H1 (cell line): ENCODE data around the gene STXBP5. TPM values are rescaled to one million over a fixed set of nuclear protein-coding genes. Genes with fewer than 3 reads are reported as not detected.

ENCODE experiments used
- CTCF ChIA-PET: fragments of 300-600 bp; sonication (Branson Sonifier 250); formaldehyde crosslinking; loops from one replicate; lab custom pipeline; 2021; ENCODE audit not compliant: partially characterized antibody; lab: Charles Lee
- POLR2A ChIA-PET: fragments of 300-600 bp; sonication (Branson Sonifier 250); formaldehyde crosslinking; loops from one replicate; lab custom pipeline; 2021; ENCODE audit warnings: inconsistent platforms; ENCODE audit not compliant: partially characterized antibody; lab: Charles Lee
- DNase-seq, 2 experiments: peaks; one replicate each; pipeline versions ENCODE4 v3.0.0 to v3.0.0-alpha.2; 2010 to 2022; ENCODE audit warnings: low spot score in 2 of 2, low read depth in 1 of 2, mixed read lengths in 1 of 2
- FAIRE-seq: peaks from 2 replicates; lab custom pipeline; 2011; peaks lifted over from hg19 to GRCh38; lab: Jason Lieb, UNC
- H2AFZ ChIP-seq: 2 replicates; pipeline ENCODE4 v1.8.1; 2012; ENCODE audit warnings: low read length, inconsistent platforms
- H2AK5ac ChIP-seq: 2 replicates; pipeline ENCODE4 v1.6.1; 2013; ENCODE audit warnings: low read depth, low read length
- H2BK120ac ChIP-seq: replicated peaks from 2 replicates; pipeline ENCODE3; 2013; ENCODE audit warnings: low read depth, low read length, inconsistent platforms
- H2BK12ac ChIP-seq: 2 replicates; pipeline ENCODE4 v1.6.1; 2013; ENCODE audit warnings: low read depth, low read length
- H2BK15ac ChIP-seq: 2 replicates; pipeline ENCODE4 v1.6.1; 2013; ENCODE audit warnings: low read length
- H2BK20ac ChIP-seq: 2 replicates; pipeline ENCODE4 v1.6.1; 2013; ENCODE audit warnings: low read length
- H2BK5ac ChIP-seq: 2 replicates; pipeline ENCODE4 v1.6.1; 2013; ENCODE audit warnings: low read depth, low read length
- H3K14ac ChIP-seq: 2 replicates; pipeline ENCODE4 v1.6.1; 2013; ENCODE audit warnings: inconsistent platforms; ENCODE audit not compliant: insufficient read length
- H3K18ac ChIP-seq: 2 replicates; pipeline ENCODE4 v1.6.1; 2013; ENCODE audit warnings: low read length; ENCODE audit errors: extremely low read depth
- H3K23ac ChIP-seq: 2 replicates; pipeline ENCODE4 v1.6.1; 2013; ENCODE audit warnings: inconsistent platforms; ENCODE audit not compliant: insufficient read length
- H3K23me2 ChIP-seq: 2 replicates; pipeline ENCODE4 v1.6.1; 2013; ENCODE audit warnings: low read depth, low read length
- H3K27ac ChIP-seq: 2 replicates; pipeline ENCODE4 v1.6.1; 2011; ENCODE audit warnings: low read depth, low read length, inconsistent platforms
- H3K27me3 ChIP-seq, 4 experiments: replicated peaks in 1 of 4; 1 replicate in 1 of 4; 2 replicates in 3 of 4; pipeline versions ENCODE4 v1.6.1 to v1.8.1; 2011 to 2013; ENCODE audit warnings: low read length in 3 of 4, mild to moderate bottlenecking in 3 of 4, inconsistent platforms in 2 of 4, mixed read lengths in 2 of 4, moderate library complexity in 1 of 4; ENCODE audit not compliant: control insufficient read depth in 3 of 4, insufficient read depth in 3 of 4; ENCODE audit errors: extremely low read depth in 1 of 4
- H3K36me3 ChIP-seq, 4 experiments: 2 replicates each; pipeline versions ENCODE4 v1.6.1 to v1.8.1; 2011 to 2013; ENCODE audit warnings: mild to moderate bottlenecking in 4 of 4, low read length in 3 of 4, moderate library complexity in 2 of 4, control low read depth in 1 of 4, inconsistent platforms in 1 of 4; ENCODE audit not compliant: insufficient read depth in 4 of 4, control insufficient read depth in 2 of 4
- H3K4ac ChIP-seq: replicated peaks from 2 replicates; pipeline ENCODE3; 2013; ENCODE audit warnings: low read length, low read depth, mixed read lengths, inconsistent platforms; ENCODE audit not compliant: insufficient read length
- H3K4me1 ChIP-seq, 4 experiments: replicated peaks in 1 of 4; 1 replicate in 1 of 4; 2 replicates in 3 of 4; pipeline versions ENCODE4 v1.6.1 to v1.8.1; 2011 to 2013; ENCODE audit warnings: low read length in 3 of 4, inconsistent platforms in 2 of 4, mixed read lengths in 1 of 4; ENCODE audit not compliant: insufficient read depth in 4 of 4, control insufficient read depth in 3 of 4
- H3K4me2 ChIP-seq, 2 experiments: 2 replicates each; pipeline versions ENCODE4 v1.6.1 to v1.8.1; 2011 to 2013; ENCODE audit warnings: low read depth in 2 of 2, low read length in 2 of 2, control low read depth in 1 of 2, inconsistent platforms in 1 of 2, mild to moderate bottlenecking in 1 of 2; ENCODE audit not compliant: insufficient read depth in 1 of 2
- H3K4me3 ChIP-seq, 4 experiments: fragments of 200-600, 300-600 bp in 1 of 4; sonication (generic), shearing (Covaris generic), sonication (Bioruptor Twin) in 1 of 4; 2 replicates each; pipeline versions ENCODE4 v1.5.1 to v1.8.1; 2011 to 2016; ENCODE audit warnings: low read length in 4 of 4, low read depth in 3 of 4, control low read depth in 2 of 4, inconsistent platforms in 2 of 4, mild to moderate bottlenecking in 2 of 4, mixed read lengths in 1 of 4, moderate library complexity in 1 of 4; ENCODE audit not compliant: insufficient read depth in 2 of 4; ENCODE audit errors: extremely low read depth in 1 of 4
- H3K56ac ChIP-seq: replicated peaks from 2 replicates; pipeline ENCODE3; 2013; ENCODE audit warnings: low read depth, mild to moderate bottlenecking, mixed read lengths, low read length, inconsistent platforms; ENCODE audit not compliant: insufficient read length
- H3K79me1 ChIP-seq: 2 replicates; pipeline ENCODE4 v1.6.1; 2013; ENCODE audit warnings: low read depth, low read length, control low read depth
- H3K79me2 ChIP-seq, 2 experiments: 2 replicates each; pipeline versions ENCODE4 v1.6.1 to v1.8.1; 2012 to 2013; ENCODE audit warnings: low read length in 2 of 2, mild to moderate bottlenecking in 2 of 2, inconsistent platforms in 1 of 2; ENCODE audit not compliant: insufficient read depth in 2 of 2, control insufficient read depth in 1 of 2
- H3K9ac ChIP-seq, 4 experiments: replicated peaks in 1 of 4; 1 replicate in 1 of 4; 2 replicates in 3 of 4; pipeline versions ENCODE4 v1.6.1 to v1.8.1; 2011 to 2013; ENCODE audit warnings: low read depth in 3 of 4, low read length in 3 of 4, control low read depth in 2 of 4, mild to moderate bottlenecking in 2 of 4, moderate library complexity in 2 of 4, inconsistent platforms in 1 of 4; ENCODE audit errors: extremely low read depth in 1 of 4
- H3K9me3 ChIP-seq, 2 experiments: 2 replicates each; pipeline versions ENCODE4 v1.6.1 to v1.8.1; 2012 to 2013; ENCODE audit warnings: mild to moderate bottlenecking in 2 of 2, moderate library complexity in 2 of 2, control low read depth in 1 of 2, inconsistent platforms in 1 of 2, low read depth in 1 of 2, low read length in 1 of 2, mixed read lengths in 1 of 2; ENCODE audit not compliant: insufficient read depth in 2 of 2
- H4K20me1 ChIP-seq, 2 experiments: replicated peaks in 1 of 2; 2 replicates each; pipeline versions ENCODE3 to v1.8.1; 2011 to 2013; ENCODE audit warnings: inconsistent platforms in 2 of 2, low read length in 2 of 2, mild to moderate bottlenecking in 1 of 2; ENCODE audit not compliant: insufficient read depth in 2 of 2, control insufficient read depth in 1 of 2
- H4K5ac ChIP-seq: 2 replicates; pipeline ENCODE4 v1.6.1; 2013; ENCODE audit warnings: low read length, low read depth, mixed read lengths, inconsistent platforms; ENCODE audit not compliant: insufficient read length
- H4K8ac ChIP-seq: 2 replicates; pipeline ENCODE4 v1.8.0; 2013; ENCODE audit warnings: mild to moderate bottlenecking, moderate library complexity, low read length, inconsistent platforms; ENCODE audit not compliant: insufficient read depth; ENCODE audit errors: extremely low read depth
- H4K91ac ChIP-seq: replicated peaks from 2 replicates; pipeline ENCODE3; 2013; ENCODE audit warnings: low read length, mixed read lengths, inconsistent platforms; ENCODE audit not compliant: insufficient read length
- BACH1 ChIP-seq: IDR thresholded peaks from 2 replicates; pipeline ENCODE4 v1.6.1; 2012; ENCODE audit warnings: low read length, improper control_type of control experiment
- BCL11A ChIP-seq, 2 experiments: IDR thresholded peaks; one replicate each; pipeline ENCODE4 v1.6.1; 2011; ENCODE audit warnings: low read depth in 2 of 2, low read length in 2 of 2, mild to moderate bottlenecking in 2 of 2
- CBX8 ChIP-seq: fragments of 300-800, 300-1000 bp; sonication (generic); IDR thresholded peaks from 2 replicates; pipeline ENCODE4 v1.7.1; 2016; ENCODE audit warnings: low read depth, low read length, borderline replicate concordance
- EGR1 ChIP-seq: IDR thresholded peaks from 2 replicates; pipeline ENCODE4 v1.6.1; 2011; ENCODE audit warnings: low read depth, low read length, borderline replicate concordance
- FOSL1 ChIP-seq: IDR thresholded peaks from 2 replicates; pipeline ENCODE4 v1.6.1; 2011; ENCODE audit warnings: mild to moderate bottlenecking, low read depth, low read length, moderate library complexity; ENCODE audit not compliant: insufficient read depth
- JUN ChIP-seq: IDR thresholded peaks from 2 replicates; pipeline ENCODE4 v1.6.1; 2011; ENCODE audit warnings: low read depth, mild to moderate bottlenecking, improper control_type of control experiment, low read length
- PHF8 ChIP-seq: fragments of 200-600 bp; sonication (generic); conservative IDR thresholded peaks from 2 replicates; pipeline ENCODE4 v1.7.1; 2012; ENCODE audit warnings: low read depth, mild to moderate bottlenecking, inconsistent platforms, low read length, moderate library complexity
- POLR2A ChIP-seq, 2 experiments: IDR thresholded peaks; 1 replicate in 1 of 2; 2 replicates in 1 of 2; pipeline ENCODE4 v1.6.1; 2011; ENCODE audit warnings: low read depth in 2 of 2, low read length in 2 of 2, mild to moderate bottlenecking in 2 of 2; ENCODE audit errors: control extremely low read depth in 1 of 2
- TAF1 ChIP-seq: IDR thresholded peaks from 2 replicates; pipeline ENCODE4 v1.6.1; 2011; ENCODE audit warnings: mild to moderate bottlenecking, low read depth, low read length
- WGBS, 2 experiments: shearing (Covaris generic) in 1 of 2; methylation state at CpG; one replicate each; pipeline versions ENCODE4 v1.1.6 to v1.1.7; 2013 to 2015; ENCODE audit warnings: low lambda C conversion rate in 2 of 2, mixed read lengths in 2 of 2, inconsistent platforms in 1 of 2, low coverage in 1 of 2, missing lambda C conversion rate in 1 of 2; ENCODE audit not compliant: insufficient replicate concordance in 2 of 2, insufficient coverage in 1 of 2, insufficient read length in 1 of 2; ENCODE audit errors: extremely low coverage in 1 of 2, missing lambda C conversion rate in 1 of 2; 5-methylcytosine and 5-hydroxymethylcytosine counted together
- polyA plus RNA-seq, 7 experiments: library from polyadenylated mRNA; depleted of rRNA in 3 of 7; stranded (reverse) in 5 of 7; unstranded in 2 of 7; fragments of >200 nt in 5 of 7; fragments of 200-250 nt in 2 of 7; gene quantifications; 1 replicate in 5 of 7; 2 replicates in 1 of 7; 4 replicates in 1 of 7; pipeline versions ENCODE4 v1.2.1 to v1.2.3, GENCODE V29; 2011 to 2013; ENCODE audit warnings: missing spikeins in 2 of 7, mixed read lengths in 2 of 7
- total RNA-seq: library from RNA; stranded (reverse); fragmentation: NEBNext Ultra II Directional; extraction: Animal tissue kit (Norgen Biotek cat#: 25700); gene quantifications from 2 replicates; pipeline ENCODE4 v1.2.1, GENCODE V29; 2021
- TF ChIP-seq, protein P1 (sequence below): IDR thresholded peaks from 2 replicates; pipeline ENCODE4 v1.6.1; 2011; ENCODE audit warnings: low read length, improper control_type of control experiment
- TF ChIP-seq, protein P2 (sequence below), 3 experiments: IDR thresholded peaks; 1 replicate in 2 of 3; 2 replicates in 1 of 3; pipeline versions ENCODE4 v1.5.1 to v1.6.1; 2011; ENCODE audit warnings: low read length in 3 of 3, mild to moderate bottlenecking in 3 of 3, inconsistent platforms in 2 of 3, low read depth in 1 of 3, moderate library complexity in 1 of 3; ENCODE audit not compliant: insufficient read depth in 1 of 3; ENCODE audit errors: control extremely low read depth in 1 of 3

Gene STXBP5
- total and polyA plus RNA-seq, 2 of the 8 experiments (the other 6 are each of a cell fraction or from before 2014, with no cell fraction given) = 2.7 to 10.8 TPM

DNA sequence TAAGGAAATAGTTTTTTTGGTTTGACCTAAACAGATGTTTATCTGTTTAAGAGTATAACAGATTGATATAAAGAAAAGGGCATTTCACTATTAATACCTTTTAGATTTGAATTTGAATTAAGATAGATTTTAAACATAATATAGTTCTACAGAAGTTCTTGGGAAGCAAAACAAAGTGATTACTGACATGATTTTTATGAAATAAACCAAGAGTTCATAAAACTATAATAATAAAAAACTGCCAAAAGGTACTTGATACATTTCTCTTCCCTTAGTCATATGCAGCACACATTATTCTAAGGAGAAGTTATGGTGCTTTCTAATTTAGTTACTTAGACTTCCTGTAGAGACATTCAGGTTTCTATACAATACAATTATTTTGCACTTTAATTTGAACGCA is 9.6 kb downstream of the STXBP5 start:
- no peak overlapping the region for H3K18ac ChIP-seq
- H3K27me3 ChIP-seq = no peaks in the 10 kb centered on the region
- H3K9ac ChIP-seq = no peak overlapping the region
- H3K9me3 ChIP-seq = no peaks in the 10 kb centered on the region
- H3K27ac ChIP-seq = no peak overlapping the region
- 0 out of 7 replicates have a peak, but pooled peaks cover 0 to 2% (median 0%) of the 10 kb centered on the region in 4 experiments for H3K4me1 ChIP-seq
- no peak overlapping the region for H2BK12ac ChIP-seq
- H3K23ac ChIP-seq = no peak overlapping the region
- H3K14ac ChIP-seq = no peak overlapping the region
- H4K20me1 ChIP-seq = no peaks in the 10 kb centered on the region
- WGBS, 2 experiments = 38% methylated on average over 1 of the region's 1 CpG; no CpG with 5 or more reads in 1 of the 2 experiments
- H3K36me3 ChIP-seq = peaks cover 0 to 2% (median 0%) of the 10 kb centered on the region in 4 experiments; a peak in 1 of 8 replicates
- no peak overlapping the region for H2BK120ac ChIP-seq
- no peak overlapping the region for H2BK15ac ChIP-seq
- H3K23me2 ChIP-seq = no peaks in the 10 kb centered on the region
- FAIRE-seq (no peak), DNase-seq (no peak)
- no peak overlapping the region for H2BK20ac ChIP-seq
- no peak overlapping the region for H3K4ac ChIP-seq
- H2AFZ ChIP-seq = no peak overlapping the region
- no peak overlapping the region for H2BK5ac ChIP-seq
- no peaks in the 10 kb centered on the region; a peak in 1 of 4 replicates for H3K79me2 ChIP-seq
- no peak overlapping the region for H3K4me2 ChIP-seq
- H3K4me3 ChIP-seq = no peak overlapping the region
- POLR2A ChIA-PET = interaction anchor here (0.8 kb wide), 1 partner anchor 13 kb away, joined by 4 read pairs; no protein-coding TSS in a partner anchor
- CTCF ChIA-PET = interaction anchor here (0.6 to 1.6 kb wide), 3 partner anchors 8 to 92 kb away, joined by 3 to 6 read pairs (median 4); partner anchors contain the start of gene STXBP5
- H4K91ac ChIP-seq = no peak overlapping the region
- H3K56ac ChIP-seq = no peak overlapping the region
- no peaks in the 10 kb centered on the region for H3K79me1 ChIP-seq
- H4K5ac ChIP-seq = no peak overlapping the region
- no peak overlapping the region for H4K8ac ChIP-seq
- H2AK5ac ChIP-seq = no peak overlapping the region
- TF ChIP-seq POLR2A (IDR thresholded peaks at IDR 0.05; ENCODE audit: control extremely low read depth in 1 of 2, low read depth in 2 of 2, low read length in 2 of 2) = no peak
- TF ChIP-seq, protein P1, sequence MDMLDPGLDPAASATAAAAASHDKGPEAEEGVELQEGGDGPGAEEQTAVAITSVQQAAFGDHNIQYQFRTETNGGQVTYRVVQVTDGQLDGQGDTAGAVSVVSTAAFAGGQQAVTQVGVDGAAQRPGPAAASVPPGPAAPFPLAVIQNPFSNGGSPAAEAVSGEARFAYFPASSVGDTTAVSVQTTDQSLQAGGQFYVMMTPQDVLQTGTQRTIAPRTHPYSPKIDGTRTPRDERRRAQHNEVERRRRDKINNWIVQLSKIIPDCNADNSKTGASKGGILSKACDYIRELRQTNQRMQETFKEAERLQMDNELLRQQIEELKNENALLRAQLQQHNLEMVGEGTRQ = no peak
- no peak for TF ChIP-seq BACH1
- no peak for TF ChIP-seq EGR1
- TF ChIP-seq BCL11A (IDR thresholded peaks at IDR 0.05; ENCODE audit: low read depth in 2 of 2, low read length in 2 of 2) = no peak
- TF ChIP-seq PHF8 = no peak
- no peak for TF ChIP-seq TAF1
- TF ChIP-seq CBX8 = no peak
- TF ChIP-seq, protein P2, sequence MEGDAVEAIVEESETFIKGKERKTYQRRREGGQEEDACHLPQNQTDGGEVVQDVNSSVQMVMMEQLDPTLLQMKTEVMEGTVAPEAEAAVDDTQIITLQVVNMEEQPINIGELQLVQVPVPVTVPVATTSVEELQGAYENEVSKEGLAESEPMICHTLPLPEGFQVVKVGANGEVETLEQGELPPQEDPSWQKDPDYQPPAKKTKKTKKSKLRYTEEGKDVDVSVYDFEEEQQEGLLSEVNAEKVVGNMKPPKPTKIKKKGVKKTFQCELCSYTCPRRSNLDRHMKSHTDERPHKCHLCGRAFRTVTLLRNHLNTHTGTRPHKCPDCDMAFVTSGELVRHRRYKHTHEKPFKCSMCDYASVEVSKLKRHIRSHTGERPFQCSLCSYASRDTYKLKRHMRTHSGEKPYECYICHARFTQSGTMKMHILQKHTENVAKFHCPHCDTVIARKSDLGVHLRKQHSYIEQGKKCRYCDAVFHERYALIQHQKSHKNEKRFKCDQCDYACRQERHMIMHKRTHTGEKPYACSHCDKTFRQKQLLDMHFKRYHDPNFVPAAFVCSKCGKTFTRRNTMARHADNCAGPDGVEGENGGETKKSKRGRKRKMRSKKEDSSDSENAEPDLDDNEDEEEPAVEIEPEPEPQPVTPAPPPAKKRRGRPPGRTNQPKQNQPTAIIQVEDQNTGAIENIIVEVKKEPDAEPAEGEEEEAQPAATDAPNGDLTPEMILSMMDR (IDR thresholded peaks at IDR 0.05; ENCODE audit: control extremely low read depth in 1 of 3, insufficient read depth in 1 of 3, low read depth in 1 of 3, low read length in 3 of 3) = no peak
- no peak for TF ChIP-seq JUN
- no peak for TF ChIP-seq FOSL1
